Pancreas (tissue), 10 donors: ENCODE results near the gene ANKFY1. TPM values are rescaled to one million over a fixed set of nuclear protein-coding genes. Genes with fewer than 3 reads are reported as not detected.

Experiments
- ATAC-seq, 4 donors: fragments of 200-7000 bp; cut with Tn5 transposase; one replicate each; pipeline versions ENCODE4 v1.8.0 to v1.9.1; 2020; ENCODE audit warnings: mild to moderate bottlenecking in 4 of 4, moderate library complexity in 4 of 4
- DNase-seq, 6 donors: peaks; one replicate each; pipeline ENCODE4 v3.0.0-alpha.2; 2020
- FAIRE-seq: peaks from 2 replicates; lab custom pipeline; 2012; peaks lifted over from hg19 to GRCh38; lab: Jason Lieb, UNC
- H3K27ac ChIP-seq, 4 donors: fragments of 200-600 bp; sonication (generic); 1 replicate in 3 of 4; 2 replicates in 1 of 4; pipeline versions ENCODE4 v1.5.0 to v1.8.0; 2020
- H3K27me3 ChIP-seq, 4 donors: fragments of 200-600 bp; one replicate each; pipeline ENCODE4 v1.8.0; 2021
- H3K36me3 ChIP-seq, 3 donors: fragments of 200-600 bp; sonication (generic) in 1 of 3; one replicate each; pipeline versions ENCODE4 v1.5.0 to v1.8.0; 2020 to 2021
- H3K4me1 ChIP-seq, 3 donors: fragments of 200-600 bp; one replicate each; pipeline ENCODE4 v1.8.0; 2021
- H3K4me3 ChIP-seq, 4 donors: fragments of 200-600 bp; sonication (generic) in 2 of 4; one replicate each; pipeline versions ENCODE4 v1.5.0 to v1.8.0; 2020 to 2021
- H3K9me3 ChIP-seq, 4 donors: fragments of 200-600 bp; one replicate each; pipeline ENCODE4 v1.8.0; 2021
- CTCF ChIP-seq, 4 donors: fragments of 200-600 bp; sonication (generic) in 3 of 4; IDR thresholded peaks; one replicate each; pipeline versions ENCODE4 v1.5.0 to v1.8.0; 2021; ENCODE audit warnings: antibody characterized with exemption in 4 of 4
- WGBS, 2 donors: extraction: QIAGEN DNeasy Blood & Tissue Kit; methylation state at CpG; one replicate each; pipeline ENCODE4 v1.1.7; 2013; 5-methylcytosine and 5-hydroxymethylcytosine counted together
- intact Hi-C, 3 donors: fragments of 100-400 bp; cut with DNase I; formaldehyde crosslinking; loops; one replicate each; pipeline versions ENCODE4 v1.11.1 to v1.14.2; 2022
- polyA plus RNA-seq, 2 donors: library from polyadenylated mRNA; stranded (reverse); fragments of 200-250 nt; gene quantifications; one replicate each; pipeline ENCODE4 v1.2.3, GENCODE V29; 2013
- total RNA-seq, 6 donors: library from RNA; stranded (reverse); fragmentation: NEBNext Ultra II Directional in 4 of 6; extraction: Animal tissue kit (Norgen Biotek cat#: 25700) in 4 of 6; gene quantifications; one replicate each; pipeline versions ENCODE4 v1.2.1 to v1.2.4, GENCODE V29; 2021 to 2023
- donor health status: healthy with polysubstance abuse.
- donor health status: DM: no; HTN: no; CAD: no; lungs with moderate emphysema.
- donor health status: DM: no; HTN: no; CAD: no.
- donor health status: control.
- donor health status: control.
- donor health status: Bipolar disorder and iron deficiency.
- donor health status: DM: yes; HTN: yes; CAD: no.
- donor health status: DM: no; HTN: no; CAD: no.
- donor health status: DM: no; HTN: no; CAD: no.
- donor health status: DM: yes; HTN: yes; CAD: no.

The ANKFY1 gene, protein sequence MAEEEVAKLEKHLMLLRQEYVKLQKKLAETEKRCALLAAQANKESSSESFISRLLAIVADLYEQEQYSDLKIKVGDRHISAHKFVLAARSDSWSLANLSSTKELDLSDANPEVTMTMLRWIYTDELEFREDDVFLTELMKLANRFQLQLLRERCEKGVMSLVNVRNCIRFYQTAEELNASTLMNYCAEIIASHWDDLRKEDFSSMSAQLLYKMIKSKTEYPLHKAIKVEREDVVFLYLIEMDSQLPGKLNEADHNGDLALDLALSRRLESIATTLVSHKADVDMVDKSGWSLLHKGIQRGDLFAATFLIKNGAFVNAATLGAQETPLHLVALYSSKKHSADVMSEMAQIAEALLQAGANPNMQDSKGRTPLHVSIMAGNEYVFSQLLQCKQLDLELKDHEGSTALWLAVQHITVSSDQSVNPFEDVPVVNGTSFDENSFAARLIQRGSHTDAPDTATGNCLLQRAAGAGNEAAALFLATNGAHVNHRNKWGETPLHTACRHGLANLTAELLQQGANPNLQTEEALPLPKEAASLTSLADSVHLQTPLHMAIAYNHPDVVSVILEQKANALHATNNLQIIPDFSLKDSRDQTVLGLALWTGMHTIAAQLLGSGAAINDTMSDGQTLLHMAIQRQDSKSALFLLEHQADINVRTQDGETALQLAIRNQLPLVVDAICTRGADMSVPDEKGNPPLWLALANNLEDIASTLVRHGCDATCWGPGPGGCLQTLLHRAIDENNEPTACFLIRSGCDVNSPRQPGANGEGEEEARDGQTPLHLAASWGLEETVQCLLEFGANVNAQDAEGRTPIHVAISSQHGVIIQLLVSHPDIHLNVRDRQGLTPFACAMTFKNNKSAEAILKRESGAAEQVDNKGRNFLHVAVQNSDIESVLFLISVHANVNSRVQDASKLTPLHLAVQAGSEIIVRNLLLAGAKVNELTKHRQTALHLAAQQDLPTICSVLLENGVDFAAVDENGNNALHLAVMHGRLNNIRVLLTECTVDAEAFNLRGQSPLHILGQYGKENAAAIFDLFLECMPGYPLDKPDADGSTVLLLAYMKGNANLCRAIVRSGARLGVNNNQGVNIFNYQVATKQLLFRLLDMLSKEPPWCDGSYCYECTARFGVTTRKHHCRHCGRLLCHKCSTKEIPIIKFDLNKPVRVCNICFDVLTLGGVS
- 10 to 100 TPM; 12.3 to 30.3 (median 17.2) TPM for total RNA-seq
- polyA plus RNA-seq: 10 to 100 TPM; 11.3 to 12.5 TPM

DNA sequence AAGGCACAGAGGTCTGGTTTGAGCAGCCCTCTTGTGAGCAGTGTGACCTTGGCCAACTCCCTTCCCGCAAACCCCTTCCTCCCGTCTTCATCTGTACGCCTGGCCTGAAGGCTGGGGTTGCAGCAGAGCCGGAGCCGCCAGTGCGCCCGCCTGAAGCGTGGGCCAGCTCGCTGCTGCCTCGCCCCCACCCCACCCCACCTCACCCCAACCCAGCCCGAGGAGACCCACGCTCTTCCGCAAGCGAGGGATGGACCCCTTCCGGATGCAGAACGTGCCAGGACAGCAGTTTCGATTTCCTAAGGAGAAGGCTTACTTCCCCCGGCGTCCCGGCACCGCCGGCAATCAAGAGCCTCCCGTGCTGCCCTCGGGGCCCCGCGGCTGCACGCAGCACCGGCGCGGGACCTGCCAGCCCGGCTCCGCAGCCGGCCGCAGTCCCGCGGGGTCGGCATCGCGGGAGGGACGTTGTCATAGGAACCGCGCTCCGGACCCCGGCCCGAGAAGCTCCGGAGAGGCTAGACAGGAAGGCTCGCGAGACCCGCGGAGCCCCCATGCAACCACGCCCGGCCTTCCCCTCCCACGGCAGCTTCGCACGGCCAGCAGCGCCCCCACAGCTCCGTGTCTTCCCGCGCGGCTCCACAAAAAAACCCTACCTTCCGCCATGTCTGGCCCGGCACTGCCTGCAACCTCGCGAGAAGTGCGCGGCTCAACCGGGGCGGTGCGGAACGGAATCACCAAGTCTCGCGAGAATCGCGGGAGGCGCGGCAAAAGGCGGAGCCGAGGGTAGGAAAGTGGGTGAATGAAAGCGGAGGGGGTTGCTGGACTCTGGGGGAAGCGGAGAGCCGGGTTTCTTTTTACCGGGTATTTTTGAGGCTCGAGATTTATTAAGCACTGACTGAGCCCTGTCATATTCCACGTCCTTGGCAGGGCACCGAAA, at the start of gene ANKFY1:
TSS of gene ANKFY1 (minus strand) at position 698 of the 934 bp plus-strand sequence. CDS start at position 660, 38 bp downstream.
- peak within 1 kb of the TSS; percentile 40 to 71 (median 59) for H3K27ac ChIP-seq
- WGBS, 2 donors: 0 to 1% methylated on average over 66 to 85 of the region's 85 CpGs
- no peaks in the 10 kb centered on the region for H3K27me3 ChIP-seq
- DNase-seq (peak; percentile 94 to 99 (median 96)), FAIRE-seq (no peak), ATAC-seq (peak; percentile 98 to 100 (median 99))
- TF ChIP-seq CTCF (IDR thresholded peaks at IDR 0.05): no peak
- H3K36me3 ChIP-seq: no peaks in the 10 kb centered on the region
- intact Hi-C loops: no loop called here
- H3K9me3 ChIP-seq: no peaks in the 10 kb centered on the region
- peak within 1 kb of the TSS; percentile 79 to 100 (median 95) for H3K4me3 ChIP-seq
- peaks cover 0 to 14% (median 0%) of the 10 kb centered on the region in 3 donors for H3K4me1 ChIP-seq

DNA sequence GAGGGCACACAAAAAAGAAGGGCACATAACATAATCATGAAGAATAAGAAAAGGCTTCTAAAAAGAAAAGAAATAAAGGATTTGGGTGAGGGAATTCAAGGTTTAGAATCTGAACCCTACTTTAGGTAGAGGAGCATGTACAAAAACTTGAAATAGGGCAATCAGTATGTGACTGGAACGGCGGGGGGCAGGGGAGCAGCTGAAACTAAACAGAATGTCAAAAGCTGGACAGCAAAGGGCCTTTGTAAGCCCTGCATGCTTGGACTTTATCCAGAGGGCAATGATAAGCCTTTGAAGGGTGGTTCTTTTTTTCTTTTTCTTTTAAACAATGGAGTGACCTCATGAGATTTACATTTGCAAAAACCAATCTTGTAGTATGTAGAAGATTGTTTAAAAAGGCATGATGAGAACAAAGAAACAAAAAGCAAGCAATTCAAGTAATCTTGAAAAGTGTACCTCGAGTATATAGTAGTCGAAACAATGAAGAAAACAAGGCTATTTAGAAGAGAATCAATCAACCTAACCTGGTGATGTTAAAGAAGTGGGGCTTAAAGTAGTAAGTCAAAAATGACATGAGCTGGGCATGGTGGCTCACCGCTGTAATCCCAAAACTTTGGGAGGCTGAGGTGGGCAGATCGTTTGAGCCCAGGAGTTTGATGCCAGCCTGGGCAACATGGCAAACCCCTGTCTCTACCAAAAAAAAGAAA, 46.7 kb upstream of the ANKFY1 start:
- Histone ChIP-seq H3K4me1 (peaks cover 15 to 46% (median 34%) of the 10 kb centered on the region in 3 donors), H3K4me3 (no peak overlapping the region), H3K36me3 (no peaks in the 10 kb centered on the region), H3K9me3 (no peaks in the 10 kb centered on the region), H3K27me3 (no peaks in the 10 kb centered on the region), H3K27ac (no peak overlapping the region)
- 44 to 49% methylated on average over 6 of the region's 6 CpGs for WGBS, 2 donors
- peak in 3 of 4 donors; percentile 62 to 82 (median 81) for ATAC-seq
- intact Hi-C loops: no loop called here
- TF ChIP-seq CTCF (IDR thresholded peaks at IDR 0.05): no peak
- DNase-seq: peak in 1 of 6 donors; percentile 36
- FAIRE-seq: no peak

GRCh38 chr17:4309897-4310296, 46.1 kb upstream of the ANKFY1 start:
- H3K9me3 ChIP-seq: no peaks in the 10 kb centered on the region
- TF ChIP-seq CTCF (IDR thresholded peaks at IDR 0.05): no peak
- WGBS, 2 donors: 3 to 11% methylated on average over 1 of the region's 1 CpG
- intact Hi-C loops: no loop called here
- ATAC-seq (no peak), DNase-seq (no peak), FAIRE-seq (no peak)
- no peak overlapping the region for H3K4me3 ChIP-seq
- no peaks in the 10 kb centered on the region for H3K36me3 ChIP-seq
- H3K4me1 ChIP-seq: peaks cover 15 to 46% (median 34%) of the 10 kb centered on the region in 3 donors
- H3K27me3 ChIP-seq: no peaks in the 10 kb centered on the region
- H3K27ac ChIP-seq: no peak overlapping the region
